GM19467 (cell line): ENCODE measurements around the gene SCNN1B.

Experiments
- ATAC-seq: cut with Tn5 transposase; IDR thresholded peaks from one replicate; pipeline ENCODE4 v1.9.1; 2021; ENCODE audit warnings: mild to moderate bottlenecking, moderate library complexity; ENCODE audit not compliant: unreplicated experiment

SCNN1B gene

GRCh38 chr16:23401139-23401538, 99.0 kb downstream of the SCNN1B start:
- no peak for ATAC-seq

- ATAC-seq, result no peak
Observed at GRCh38 chr16:23402100-23402499, 100.0 kb downstream of the SCNN1B start.

- ATAC-seq, result no peak
Observed at GRCh38 chr16:23403547-23403946, 101.4 kb downstream of the SCNN1B start.

GRCh38 chr16:23406024-23406423, 103.9 kb downstream of the SCNN1B start:
- ATAC-seq, result no peak

- no peak for ATAC-seq
Observed at GRCh38 chr16:23406546-23407240, 104.6 kb downstream of the SCNN1B start.

- no peak for ATAC-seq
Observed at GRCh38 chr16:23407436-23408127, 105.5 kb downstream of the SCNN1B start.

- no peak for ATAC-seq
Observed at GRCh38 chr16:23408242-23408822, 106.2 kb downstream of the SCNN1B start.

GRCh38 chr16:23408823-23409298, 106.8 kb downstream of the SCNN1B start:
- no peak for ATAC-seq

GRCh38 chr16:23409522-23409921, 107.4 kb downstream of the SCNN1B start:
- no peak for ATAC-seq

GRCh38 chr16:23410176-23410575, 108.1 kb downstream of the SCNN1B start:
- no peak for ATAC-seq

- ATAC-seq, result no peak
Observed at GRCh38 chr16:23414731-23415130, 112.6 kb downstream of the SCNN1B start.

- ATAC-seq, result no peak
Observed at GRCh38 chr16:23416816-23417215, 114.7 kb downstream of the SCNN1B start.

- ATAC-seq, result no peak
Observed at GRCh38 chr16:23420011-23420410, 117.9 kb downstream of the SCNN1B start.

GRCh38 chr16:23423496-23424049, 121.5 kb downstream of the SCNN1B start:
- no peak for ATAC-seq

GRCh38 chr16:23424292-23424958, 122.3 kb downstream of the SCNN1B start:
- ATAC-seq, result no peak

GRCh38 chr16:23428351-23428750, 126.2 kb downstream of the SCNN1B start:
- ATAC-seq, result no peak
